GM19240 (cell line): ENCODE results near the gene WDR27.
"Not testable (repeated sequence)": the region's sequence is repeated elsewhere in the genome, so short reads cannot be mapped to it uniquely, and the experiment has no call there.

Experiments used
- DNase-seq: peaks from one replicate; pipeline ENCODE4 v3.0.0; 2011; ENCODE audit warnings: low spot score; ENCODE audit not compliant: insufficient read length

WDR27 gene

DNA sequence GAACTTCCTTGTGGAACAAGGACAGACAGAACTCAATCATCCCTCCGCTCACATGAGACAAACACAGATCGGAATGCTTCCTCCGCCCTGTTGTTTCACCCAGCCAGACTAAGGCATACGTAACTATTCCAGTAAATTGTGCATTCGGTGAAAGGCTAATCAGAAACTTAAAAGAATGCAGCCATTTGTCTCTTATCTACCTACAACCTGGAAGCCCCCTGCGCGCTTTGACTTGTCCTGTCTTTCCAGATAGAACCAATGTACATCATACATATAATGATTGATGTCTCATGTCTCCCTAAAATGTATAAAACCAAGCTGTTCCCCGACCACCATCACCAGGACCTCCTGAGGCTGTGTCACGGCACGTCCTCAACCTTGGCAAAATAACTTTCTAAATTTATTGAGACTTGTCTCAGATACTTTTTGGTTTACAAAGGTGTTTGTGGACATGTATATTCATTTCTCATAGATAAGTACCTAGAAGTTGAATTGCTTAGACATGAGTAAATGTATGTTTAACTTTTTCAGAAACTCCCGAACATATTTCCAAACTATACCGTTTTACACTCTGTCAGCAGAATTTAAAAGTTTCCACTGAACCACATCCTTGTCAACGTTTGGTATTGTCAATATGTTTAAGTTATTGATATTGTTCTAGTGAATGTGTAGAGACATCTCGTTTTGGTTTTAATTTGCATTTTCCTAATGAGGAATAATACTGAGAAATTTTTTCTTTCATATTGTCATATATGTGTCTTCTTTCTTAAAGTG is 250.6 kb downstream of the WDR27 start:
- no peak for DNase-seq

DNA sequence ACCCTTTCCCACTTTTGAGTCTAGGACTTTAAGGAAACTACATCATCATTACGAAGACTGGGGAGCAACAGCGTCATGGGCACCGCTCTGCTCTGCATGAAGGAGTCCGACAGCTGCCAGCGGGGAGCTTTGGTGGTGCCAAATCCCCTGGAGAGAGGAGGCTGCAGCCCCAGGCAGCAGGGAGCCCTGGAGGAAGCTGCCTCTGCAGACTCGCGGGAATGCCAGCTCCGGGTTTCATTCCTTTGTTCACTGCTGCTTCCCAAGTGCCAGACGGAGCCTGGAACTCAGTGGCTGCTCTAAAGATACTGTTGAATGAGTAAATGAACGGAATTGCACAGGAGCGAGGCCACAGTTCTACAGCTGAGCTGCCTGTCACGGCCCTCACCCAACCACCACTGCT is 251.7 kb downstream of the WDR27 start:
- no peak for DNase-seq

DNA sequence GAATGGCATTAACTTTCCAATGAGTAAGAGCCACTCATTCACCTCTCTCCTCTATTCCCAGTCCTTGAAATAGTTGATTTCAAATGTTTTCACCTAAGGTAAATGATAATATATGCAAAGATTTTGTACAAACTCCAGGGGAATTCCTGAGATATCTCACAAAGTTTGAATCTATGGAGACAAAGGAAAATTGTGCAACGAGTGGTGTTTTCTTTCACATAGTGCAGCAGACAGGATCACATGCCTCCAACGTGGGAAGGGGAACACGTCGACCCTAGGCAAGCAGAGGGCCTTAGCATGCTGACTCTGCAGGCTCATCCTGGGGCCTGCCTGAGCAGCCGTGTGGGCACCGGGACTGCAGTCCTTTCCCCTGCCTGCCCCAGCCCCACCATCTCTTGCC is 252.6 kb downstream of the WDR27 start:
- no peak for DNase-seq

DNA sequence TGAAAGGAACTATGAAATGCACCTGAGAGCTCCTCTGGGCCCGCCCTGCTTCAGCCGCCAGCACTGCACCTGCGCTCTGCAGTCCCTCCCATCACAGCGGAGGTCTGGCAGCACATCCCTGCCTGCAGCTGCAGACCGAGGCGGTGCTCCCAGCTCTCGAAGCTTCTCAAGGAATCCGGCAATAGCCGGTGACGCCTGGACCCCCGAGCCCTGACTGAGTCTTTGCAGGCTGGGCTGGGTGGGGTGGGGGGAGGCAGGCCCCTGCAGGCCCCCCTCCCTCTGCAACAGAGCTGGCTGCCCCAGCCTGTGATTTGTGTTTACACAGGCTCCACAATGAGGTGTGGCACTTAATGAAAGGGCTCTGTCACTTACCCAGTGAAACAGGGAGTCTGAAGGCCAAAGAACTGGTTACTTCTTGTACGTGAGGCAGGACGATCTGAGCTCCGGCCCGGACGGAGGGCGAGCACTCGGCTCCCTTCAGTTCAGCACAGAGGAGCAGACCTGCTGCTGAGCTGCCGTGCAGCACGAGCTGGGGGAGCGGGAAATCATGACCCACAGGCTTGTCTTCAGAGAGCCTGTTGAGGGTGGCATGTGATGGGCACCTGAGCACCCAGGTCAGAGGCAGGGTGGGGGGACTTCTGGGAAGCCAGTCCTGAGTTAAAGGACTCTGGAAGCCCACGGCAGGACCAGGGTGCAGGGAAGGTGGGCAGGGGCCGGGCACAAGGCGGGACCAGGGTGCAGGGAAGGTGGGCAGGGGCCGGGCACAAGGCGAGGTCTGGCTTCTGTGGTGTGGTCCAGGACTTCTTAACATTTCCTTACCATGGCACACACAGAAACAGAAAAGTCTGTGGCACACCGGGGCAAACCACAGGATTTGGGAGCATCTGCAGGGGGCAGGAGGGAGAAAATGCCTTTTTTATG is 255.9 kb downstream of the WDR27 start:
- DNase-seq = no peak

DNA sequence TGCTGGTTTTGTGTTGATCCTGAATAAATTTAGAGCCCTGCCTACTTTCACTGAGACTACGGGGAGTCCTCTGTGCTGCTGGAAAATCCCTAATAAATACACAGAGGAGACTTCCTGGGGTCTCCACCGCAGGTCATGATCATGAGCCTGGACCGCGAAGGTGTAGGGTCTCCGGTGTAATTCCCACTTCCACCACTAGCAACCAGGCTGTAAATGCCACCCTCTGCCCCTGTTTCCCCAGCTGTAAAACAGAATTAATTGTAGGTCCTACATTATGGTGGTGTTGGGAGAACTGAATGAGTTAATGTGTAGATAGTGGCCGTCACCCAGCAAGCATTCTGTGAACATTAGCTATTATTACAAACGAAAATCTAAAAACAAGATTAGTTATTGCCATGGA is 256.6 kb downstream of the WDR27 start:
- no peak for DNase-seq

DNA sequence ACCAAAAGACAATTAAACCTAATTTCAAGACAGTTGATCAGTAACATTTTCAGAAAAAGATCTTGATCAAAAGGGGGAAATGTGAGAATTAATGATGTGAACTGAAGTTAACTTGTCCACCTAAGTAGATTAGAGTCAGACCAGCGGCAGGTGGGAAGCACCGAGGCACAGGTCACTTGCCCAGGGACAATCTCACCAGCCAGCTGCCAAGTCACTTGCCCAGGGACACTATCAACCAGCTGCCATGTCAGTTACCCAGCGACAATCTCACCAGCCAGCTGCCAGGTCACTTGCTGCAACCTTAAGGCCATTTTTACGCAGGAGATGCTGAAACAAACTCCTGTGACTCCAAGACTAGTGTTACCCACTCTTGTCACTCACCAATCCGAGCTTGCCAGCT is 260.5 kb downstream of the WDR27 start:
- DNase-seq = no peak

DNA sequence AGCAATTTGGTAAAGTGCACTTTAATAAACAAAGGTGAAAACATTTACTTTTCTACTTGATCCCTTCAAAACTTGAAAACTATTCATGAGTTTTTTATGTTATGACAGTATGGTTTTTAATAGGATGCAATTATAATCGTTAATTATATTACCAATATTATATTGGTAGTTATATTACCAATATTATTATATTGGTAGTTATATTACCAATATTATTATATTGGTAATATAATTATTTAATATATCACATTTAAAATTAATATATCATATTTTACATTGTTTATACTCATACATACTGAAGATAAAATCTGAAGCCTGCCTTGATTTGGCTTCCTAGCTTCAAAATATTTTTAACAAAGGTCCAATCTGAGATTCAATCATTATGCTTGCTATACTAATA is 262.1 kb downstream of the WDR27 start:
- no peak for DNase-seq

DNA sequence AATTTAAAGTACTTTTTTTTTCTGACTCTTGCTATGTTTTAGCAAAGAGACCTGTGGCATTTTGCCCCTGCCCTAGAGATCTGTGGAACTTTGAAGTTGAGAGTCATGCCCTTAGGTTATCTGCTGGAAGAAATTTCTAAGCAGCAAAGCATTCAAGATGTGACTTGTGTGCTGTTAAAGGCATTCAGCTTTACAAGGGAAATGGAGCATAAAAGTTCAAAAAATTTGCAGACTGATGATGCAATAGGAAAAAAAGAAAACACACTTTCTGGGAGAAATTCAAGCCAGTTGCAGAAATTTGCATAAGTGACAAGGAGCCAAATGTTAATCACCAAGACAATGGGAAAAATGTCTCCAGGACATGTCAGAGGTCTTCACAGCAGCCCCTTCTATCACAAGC is 267.3 kb downstream of the WDR27 start:
- not testable (repeated sequence) for DNase-seq

DNA sequence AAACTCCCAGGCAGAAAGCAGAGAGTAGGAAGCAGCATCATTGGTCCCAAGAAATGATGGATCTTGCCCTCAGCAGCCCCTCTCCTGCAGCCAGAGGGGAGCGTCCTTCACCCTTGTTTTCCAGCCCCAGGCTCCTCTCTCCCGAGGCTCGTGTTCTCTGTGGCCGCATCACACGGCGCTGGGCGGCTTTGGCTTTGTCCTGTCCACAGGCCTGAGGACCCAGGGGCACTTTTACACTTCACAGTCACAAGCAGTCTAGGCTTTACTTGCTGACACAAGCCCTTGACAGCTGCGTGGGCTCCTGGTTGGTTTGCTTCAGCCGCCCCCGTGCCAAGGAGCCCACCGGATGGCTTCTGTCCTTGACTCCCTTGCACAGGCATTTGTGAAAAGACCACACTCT is 272.8 kb downstream of the WDR27 start:
- no peak for DNase-seq

DNA sequence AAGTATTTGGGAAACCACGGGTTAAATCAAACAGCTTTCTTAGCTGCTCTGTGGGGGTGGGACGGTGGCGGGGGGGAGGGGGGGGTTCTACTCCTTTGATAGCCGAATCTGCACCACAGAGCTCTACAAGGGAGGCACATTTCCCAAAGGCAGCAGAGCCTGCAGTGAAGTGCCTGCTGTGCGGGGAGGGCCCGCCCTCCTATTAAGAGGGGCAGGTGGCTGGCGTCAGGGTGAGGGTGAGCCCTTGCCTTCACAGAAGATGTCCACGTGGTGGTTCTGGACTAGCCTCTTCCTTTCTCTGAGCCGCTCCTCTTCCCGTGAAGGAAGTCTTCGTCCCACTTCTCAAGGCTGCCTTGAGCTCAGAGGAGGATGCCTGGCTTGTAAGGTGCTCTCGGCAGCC is 273.3 kb downstream of the WDR27 start:
- DNase-seq = no peak

DNA sequence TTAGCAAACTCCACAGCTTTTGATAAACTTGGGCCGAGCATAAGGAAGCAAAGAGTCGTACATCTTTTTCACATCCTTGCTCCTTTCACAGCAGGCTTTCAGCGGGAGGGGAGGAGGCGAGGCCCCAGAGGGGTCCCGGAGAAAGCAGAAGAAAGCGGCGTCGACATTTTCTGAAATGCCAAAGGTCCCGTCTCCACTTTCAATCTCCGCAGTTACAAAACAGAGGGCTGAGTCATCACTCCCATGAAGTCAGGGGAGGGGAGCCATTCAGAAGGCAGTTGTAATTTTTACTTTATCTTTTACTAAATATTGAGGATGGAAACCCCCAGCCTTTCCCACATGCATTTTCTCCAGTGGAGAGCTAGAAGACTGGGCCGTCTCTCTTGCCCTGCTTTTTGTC is 274.0 kb downstream of the WDR27 start:
- no peak for DNase-seq

DNA sequence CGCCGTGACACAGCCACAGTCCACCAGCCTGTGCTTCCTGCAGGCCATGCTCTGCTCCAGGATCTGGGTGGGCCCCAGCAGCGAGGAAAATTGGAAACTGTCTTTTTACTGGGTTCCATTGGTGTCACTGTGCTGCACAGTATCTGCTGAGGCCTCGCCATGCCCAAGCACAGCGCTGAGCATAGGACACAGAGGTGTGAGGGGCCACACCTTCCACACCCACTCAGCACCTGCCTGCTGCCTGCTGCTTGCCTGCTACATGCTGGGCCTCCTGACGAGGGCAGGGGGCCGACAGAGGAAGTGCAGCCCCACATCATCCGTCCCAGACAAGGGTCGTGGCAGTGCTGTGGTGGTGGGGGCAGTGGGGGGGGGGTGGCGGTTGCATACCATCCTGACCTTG is 275.2 kb downstream of the WDR27 start:
- DNase-seq = no peak

DNA sequence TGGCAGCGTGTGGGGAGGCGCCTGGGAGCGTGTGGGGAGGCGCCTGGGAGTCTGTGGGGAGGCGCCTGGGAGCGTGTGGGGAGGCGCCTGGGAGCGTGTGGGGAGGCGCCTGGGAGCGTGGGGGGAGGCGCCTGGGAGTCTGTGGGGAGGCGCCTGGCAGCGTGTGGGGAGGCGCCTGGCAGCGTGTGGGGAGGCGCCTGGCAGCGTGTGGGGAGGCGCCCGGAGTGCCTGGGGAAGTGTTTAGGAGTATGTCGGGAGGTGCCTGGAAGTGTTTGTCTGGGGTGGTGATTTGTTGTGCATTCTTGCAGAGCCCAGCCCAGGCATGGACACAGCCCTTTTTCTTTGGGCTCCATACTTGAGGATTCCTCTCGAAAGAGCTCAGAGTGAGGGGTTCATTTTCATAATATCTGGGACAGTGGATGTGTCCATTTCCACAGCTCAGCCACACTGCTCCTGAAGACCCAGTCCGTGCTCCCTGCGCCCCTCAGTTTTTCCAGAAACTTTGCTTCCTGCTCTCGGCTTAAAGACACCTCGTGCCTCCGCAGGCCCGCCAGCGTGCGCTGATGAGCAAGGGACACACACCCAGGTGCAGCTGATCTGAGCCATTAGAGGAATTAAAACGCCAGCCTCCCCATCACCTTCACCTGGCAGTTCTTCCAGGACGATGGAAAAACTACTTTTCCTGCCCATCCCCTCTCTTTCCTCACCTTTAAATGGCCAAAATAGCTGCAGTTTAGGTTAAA is 276.0 kb downstream of the WDR27 start:
- no peak for DNase-seq

DNA sequence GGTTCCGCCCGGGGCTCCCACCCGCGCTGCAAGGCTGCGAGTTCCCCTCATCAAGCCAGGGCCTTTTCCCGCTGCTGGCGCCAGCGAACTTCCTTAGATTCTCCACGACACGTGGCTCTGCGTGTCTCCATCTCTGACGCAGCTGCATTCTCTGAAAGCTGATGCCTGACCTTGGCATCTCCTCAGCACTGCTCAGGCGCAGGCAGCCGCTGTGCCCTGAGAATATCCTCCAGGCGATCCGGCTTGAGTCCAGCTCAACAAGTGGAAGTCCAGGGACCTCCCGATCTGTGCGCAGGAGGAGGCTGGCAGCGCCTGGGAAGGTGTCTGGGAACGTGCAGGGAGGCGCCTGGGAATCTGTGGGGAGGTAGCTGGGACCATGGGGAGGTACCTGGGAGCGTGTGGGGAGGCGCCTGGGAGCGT is 277.0 kb downstream of the WDR27 start:
- DNase-seq = no peak

DNA sequence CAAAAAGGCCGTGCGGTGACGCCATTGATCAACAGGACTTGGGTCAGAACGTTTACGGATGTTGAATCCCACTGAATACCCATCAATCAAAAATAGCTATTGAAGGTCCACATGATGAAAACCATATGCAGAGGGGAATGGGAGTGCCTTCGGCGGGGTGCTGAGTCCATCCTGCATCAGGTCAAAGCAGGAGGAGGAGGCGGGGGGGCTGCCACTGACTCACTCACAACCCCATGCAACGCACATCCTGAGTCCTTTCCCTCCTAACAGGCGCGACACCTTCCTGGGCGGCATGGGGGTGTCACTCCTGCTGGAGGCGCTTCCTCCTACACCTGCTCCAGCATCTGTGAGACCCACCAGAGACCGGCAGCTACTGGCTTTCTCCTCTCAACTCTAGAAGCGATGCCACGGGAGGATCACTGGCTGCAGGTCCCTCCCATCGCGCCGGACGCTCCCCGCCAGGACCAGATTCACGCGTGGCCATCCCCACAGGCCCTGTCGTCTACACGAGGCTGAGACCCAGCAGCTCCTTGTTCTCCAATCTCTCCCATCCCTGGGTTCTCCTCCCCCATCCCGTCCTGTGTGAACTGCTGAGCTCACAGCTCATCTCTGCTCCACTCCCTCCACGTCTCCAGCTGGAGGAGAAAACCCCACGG is 277.6 kb downstream of the WDR27 start:
- DNase-seq = no peak

DNA sequence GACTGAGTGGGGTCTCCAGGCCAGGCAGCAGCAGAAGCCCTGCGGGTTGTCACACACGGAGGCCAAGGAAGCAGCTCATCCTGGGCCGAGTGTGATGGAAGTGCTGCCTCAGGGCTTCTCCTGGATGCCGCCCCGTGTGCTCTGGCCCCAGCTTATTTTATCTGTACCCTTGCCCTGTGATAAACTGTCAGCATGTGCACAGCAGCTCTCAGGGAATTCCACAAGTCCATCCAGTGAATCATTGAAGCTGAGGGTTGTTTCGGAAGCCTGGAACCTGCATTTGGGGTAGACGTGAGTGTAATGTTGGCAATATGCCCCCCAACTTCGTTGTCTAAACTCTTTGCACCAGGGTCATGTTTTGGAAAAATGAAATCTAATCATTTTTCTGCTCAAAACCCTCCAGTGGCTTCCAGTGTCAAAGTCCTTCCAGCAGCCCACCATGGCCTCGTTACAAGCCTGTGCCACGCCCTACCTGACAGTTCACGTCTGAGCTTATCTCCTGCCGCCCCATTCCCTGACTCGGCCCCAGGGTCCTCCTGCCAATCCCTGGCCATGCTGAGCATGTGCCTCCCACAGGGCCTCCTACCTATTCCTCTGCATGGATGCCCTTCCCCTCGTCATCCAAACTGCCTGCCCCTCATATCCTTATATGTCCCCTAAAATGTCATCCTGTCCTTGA is 280.1 kb downstream of the WDR27 start:
- no peak for DNase-seq

DNA sequence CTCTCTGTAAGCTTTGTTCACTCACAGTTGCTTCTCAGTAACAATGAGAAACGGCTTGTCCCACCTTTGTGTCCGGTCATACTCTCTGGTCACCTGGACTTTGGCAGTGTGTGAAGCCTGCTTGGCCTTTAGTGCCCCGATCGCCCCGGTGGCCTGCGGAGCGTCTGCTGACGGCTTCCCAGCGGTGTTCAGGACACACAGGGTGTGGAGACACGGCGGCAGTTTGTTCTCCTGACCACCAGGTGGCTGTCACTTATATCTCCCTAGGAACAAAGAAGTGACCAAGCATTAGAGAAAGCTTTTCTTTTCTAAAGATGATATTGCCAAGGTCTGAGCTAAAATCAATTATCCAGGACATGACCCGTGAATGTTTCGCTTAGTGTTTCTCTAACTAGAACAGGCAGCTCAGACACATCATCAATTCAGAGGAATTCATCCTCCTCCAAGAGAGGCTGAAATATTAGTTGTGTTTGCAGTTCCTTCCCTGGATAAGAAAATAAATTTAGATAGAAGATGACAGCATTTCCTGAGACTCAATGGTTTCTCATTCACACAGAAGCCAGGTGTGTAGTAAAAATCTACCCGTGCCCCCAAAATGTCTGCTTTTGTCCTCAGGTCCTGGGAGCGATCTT is 280.8 kb downstream of the WDR27 start:
- DNase-seq = no peak

DNA sequence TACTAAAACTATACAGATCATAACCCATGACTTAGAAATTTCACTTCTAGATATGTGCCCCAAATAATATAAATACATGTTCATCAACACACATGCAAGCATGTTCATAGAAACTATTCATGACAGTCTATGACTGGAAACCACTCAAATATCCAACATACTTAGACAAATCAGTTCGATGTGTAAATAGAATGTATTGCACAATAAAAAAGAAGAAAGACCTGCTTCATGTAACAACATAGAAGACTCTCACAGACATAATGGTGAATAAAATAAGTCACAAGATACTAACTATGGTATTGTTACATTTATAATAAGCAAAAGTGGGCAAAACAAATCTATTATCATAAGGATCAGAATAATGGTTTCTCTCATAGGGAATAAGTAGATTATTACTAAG is 284.7 kb downstream of the WDR27 start:
- no peak for DNase-seq

DNA sequence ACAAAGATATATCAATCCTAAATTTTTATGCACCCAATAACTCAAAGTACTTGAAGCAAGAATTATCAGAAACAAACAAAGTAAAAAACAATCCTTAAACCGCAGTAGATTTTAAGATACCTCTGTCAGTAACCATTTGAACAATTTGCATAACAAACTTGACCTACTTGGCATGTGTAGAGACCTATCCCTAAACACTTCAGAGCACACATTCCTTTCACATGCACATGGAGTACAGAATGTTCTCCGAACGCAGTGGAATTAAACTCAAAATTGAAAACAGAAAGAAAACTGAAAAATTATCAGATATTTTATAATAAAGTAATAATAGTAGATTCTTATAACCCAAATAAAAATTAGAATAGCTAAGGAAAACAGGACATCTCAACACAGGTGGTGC is 285.6 kb downstream of the WDR27 start:
- no peak for DNase-seq

DNA sequence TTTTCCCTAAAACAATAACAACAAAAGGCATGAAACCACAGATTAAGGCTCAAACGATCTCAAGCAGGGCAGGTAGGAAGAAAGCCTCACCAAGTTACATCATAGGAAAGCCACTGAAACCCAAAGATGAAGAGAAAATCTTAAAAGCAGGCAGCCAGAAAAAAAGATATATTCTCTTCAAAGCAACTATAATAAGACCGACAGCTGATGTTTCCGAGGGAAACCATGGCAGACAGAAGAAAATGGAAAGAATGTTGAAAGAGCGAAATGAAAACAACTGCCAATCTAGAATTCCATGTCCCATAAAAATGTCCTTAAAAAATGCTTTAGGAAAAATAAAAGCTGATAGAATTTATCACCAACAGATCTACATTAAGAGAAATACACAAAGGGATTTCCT is 286.6 kb downstream of the WDR27 start:
- DNase-seq = no peak
